Neural crest cell (in vitro differentiated cells): ENCODE data around the gene DCST2. TPM values are rescaled to one million over a fixed set of nuclear protein-coding genes. Genes with fewer than 3 reads are reported as not detected.
A peak's percentile ranks its signal among the peaks of the same experiment; 100 is the strongest.

Experiments
- DNase-seq: peaks from one replicate; pipeline ENCODE4 v3.0.0; 2021; ENCODE audit warnings: low read depth, mixed read lengths, low spot score
- H3K27ac Mint-ChIP-seq: one replicate; pipeline ENCODE4 v1.8.0; 2021; ENCODE audit warnings: mild to moderate bottlenecking, mixed read lengths; ENCODE audit not compliant: unreplicated experiment
- H3K27me3 Mint-ChIP-seq: 2 replicates; pipeline ENCODE4 v1.8.0; 2021; ENCODE audit warnings: low read depth, mild to moderate bottlenecking, mixed read lengths
- H3K36me3 Mint-ChIP-seq: 2 replicates; pipeline ENCODE4 v1.8.0; 2021; ENCODE audit warnings: low read depth, mild to moderate bottlenecking, mixed read lengths
- H3K4me1 Mint-ChIP-seq: 2 replicates; pipeline ENCODE4 v1.8.0; 2021; ENCODE audit warnings: mixed read lengths
- H3K4me3 Mint-ChIP-seq: one replicate; pipeline ENCODE4 v1.8.0; 2021; ENCODE audit warnings: mild to moderate bottlenecking, mixed read lengths
- H3K9me3 Mint-ChIP-seq: 2 replicates; pipeline ENCODE4 v1.8.0; 2021; ENCODE audit warnings: mixed read lengths
- total RNA-seq: library from RNA; stranded (reverse); gene quantifications from 2 replicates; pipeline ENCODE4 v1.2.1, GENCODE V29; 2021
- TF ChIP-seq, protein P1 (sequence below): fragments of 200-600 bp; sonication (generic); conservative IDR thresholded peaks from 2 replicates; pipeline ENCODE4 v1.5.0; 2021; ENCODE audit warnings: antibody characterized with exemption, mild to moderate bottlenecking

DCST2 gene
- total RNA-seq, 1 donor from 2014 or later = 1.3 TPM

DNA sequence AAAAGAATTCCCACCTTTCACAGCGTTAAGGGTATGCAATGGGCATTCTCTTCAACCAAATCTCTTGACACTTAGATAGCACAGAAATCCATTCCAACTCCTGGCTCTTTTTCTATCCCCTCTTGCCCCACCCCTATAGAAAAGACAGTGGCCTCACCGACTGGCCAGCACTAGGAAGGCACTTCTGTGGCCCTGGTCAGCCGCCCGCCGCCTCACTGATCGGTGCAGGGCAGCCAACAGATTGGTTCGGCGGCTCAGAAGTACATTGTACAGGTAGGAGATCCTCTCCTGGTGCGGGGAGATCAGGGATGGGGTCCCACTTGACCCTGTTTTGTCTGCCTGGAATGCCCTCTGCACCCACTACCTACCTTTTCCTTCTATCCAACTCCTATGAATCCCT, 9.3 kb downstream of the DCST2 start:
- no peak overlapping the region for H3K4me3 Mint-ChIP-seq
- DNase-seq = no peak
- peaks cover 8% of the 10 kb centered on the region for H3K4me1 Mint-ChIP-seq
- H3K36me3 Mint-ChIP-seq = no peaks in the 10 kb centered on the region
- H3K9me3 Mint-ChIP-seq = no peaks in the 10 kb centered on the region
- TF ChIP-seq, protein P1, sequence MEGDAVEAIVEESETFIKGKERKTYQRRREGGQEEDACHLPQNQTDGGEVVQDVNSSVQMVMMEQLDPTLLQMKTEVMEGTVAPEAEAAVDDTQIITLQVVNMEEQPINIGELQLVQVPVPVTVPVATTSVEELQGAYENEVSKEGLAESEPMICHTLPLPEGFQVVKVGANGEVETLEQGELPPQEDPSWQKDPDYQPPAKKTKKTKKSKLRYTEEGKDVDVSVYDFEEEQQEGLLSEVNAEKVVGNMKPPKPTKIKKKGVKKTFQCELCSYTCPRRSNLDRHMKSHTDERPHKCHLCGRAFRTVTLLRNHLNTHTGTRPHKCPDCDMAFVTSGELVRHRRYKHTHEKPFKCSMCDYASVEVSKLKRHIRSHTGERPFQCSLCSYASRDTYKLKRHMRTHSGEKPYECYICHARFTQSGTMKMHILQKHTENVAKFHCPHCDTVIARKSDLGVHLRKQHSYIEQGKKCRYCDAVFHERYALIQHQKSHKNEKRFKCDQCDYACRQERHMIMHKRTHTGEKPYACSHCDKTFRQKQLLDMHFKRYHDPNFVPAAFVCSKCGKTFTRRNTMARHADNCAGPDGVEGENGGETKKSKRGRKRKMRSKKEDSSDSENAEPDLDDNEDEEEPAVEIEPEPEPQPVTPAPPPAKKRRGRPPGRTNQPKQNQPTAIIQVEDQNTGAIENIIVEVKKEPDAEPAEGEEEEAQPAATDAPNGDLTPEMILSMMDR = no peak
- no peaks in the 10 kb centered on the region for H3K27me3 Mint-ChIP-seq
- H3K27ac Mint-ChIP-seq = no peak overlapping the region

DNA sequence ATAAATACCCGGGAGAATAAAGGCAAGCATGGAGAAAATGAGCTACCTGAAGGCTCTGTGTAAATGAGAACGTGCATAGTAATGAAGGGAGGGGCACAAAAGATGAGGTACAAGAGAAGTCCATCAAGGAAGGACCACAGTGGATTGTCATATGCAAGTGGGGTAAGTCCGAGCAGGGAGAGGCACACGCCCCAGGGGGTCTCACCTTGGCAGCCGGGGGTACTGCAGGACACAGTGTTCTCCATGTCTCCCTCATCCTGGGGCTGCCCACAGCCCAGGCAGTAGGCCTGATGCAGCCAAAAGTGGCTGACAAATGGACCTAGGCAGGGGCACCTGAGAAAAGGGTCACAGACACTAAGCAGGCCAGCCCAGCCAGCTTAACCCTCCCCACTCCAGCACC, 10.0 kb downstream of the DCST2 start:
- Mint-ChIP-seq H3K4me1 (peaks cover 15% of the 10 kb centered on the region), H3K27ac (peak overlapping the region; percentile 19), H3K36me3 (no peaks in the 10 kb centered on the region), H3K9me3 (no peaks in the 10 kb centered on the region), H3K4me3 (no peak overlapping the region), H3K27me3 (no peaks in the 10 kb centered on the region)
- DNase-seq = no peak
- TF ChIP-seq, protein P1 = no peak

DNA sequence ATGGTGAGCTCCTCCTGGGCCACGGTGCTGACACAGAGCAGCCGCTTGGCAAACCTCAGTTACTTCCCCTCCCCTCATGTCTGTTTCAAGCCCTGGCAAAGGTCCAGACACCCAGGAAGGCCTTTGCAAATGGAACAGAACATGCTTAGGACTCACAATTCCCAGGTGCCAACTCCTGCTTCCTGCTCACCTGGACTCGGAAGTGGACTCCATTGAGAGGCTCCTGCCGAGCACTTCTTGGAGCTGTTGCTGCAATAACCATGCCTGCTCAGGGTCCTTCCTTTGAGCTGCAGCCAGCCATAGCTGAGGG, 10.7 kb downstream of the DCST2 start:
- TF ChIP-seq, protein P1 = no peak

DNA sequence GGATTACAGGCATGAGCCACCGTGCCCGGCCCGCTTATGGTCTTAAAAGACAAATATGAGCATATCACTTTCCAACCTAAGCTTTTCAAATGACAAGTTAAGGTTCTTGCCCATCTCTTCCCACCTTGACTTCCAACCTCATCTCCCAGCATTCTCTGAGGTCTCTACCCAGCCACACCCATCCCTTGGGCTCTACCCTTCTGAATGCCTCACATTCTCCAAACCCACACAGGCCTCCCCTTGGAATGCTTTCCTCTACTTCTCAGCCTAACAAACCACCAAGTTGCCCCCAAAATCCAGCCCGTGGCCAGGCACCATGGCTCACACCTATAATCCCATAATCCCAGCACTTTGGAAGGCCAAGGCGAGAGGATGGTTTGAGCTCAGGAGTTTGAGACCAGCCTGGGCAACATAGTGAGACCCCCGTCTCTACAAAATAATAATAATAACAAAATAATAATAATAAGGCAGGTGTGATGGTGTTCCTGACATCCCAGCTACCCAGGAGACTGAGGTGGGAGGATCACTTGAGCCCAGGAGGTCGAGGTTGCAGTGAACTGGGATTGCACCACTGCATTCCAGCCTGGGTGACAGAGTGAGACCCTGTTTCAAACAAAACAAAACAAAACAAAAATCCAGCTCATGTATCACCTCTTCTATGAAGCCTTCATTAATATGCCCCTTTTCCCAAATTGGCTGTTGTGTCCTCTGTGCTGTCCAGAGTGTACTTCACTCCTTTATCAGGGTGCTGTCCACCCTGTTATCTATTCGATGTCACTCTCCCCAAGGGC, 11.2 kb downstream of the DCST2 start:
- H3K27me3 Mint-ChIP-seq = no peaks in the 10 kb centered on the region
- no peak overlapping the region for H3K4me3 Mint-ChIP-seq
- H3K36me3 Mint-ChIP-seq = no peaks in the 10 kb centered on the region
- H3K9me3 Mint-ChIP-seq = no peaks in the 10 kb centered on the region
- DNase-seq = no peak
- H3K4me1 Mint-ChIP-seq = peaks cover 20% of the 10 kb centered on the region
- H3K27ac Mint-ChIP-seq = no peak overlapping the region
- TF ChIP-seq, protein P1 = no peak

More for the DNA sequence above, 10.7 kb downstream of the DCST2 start:
- no peaks in the 10 kb centered on the region for H3K27me3 Mint-ChIP-seq
- H3K4me1 Mint-ChIP-seq = peaks cover 17% of the 10 kb centered on the region
- H3K9me3 Mint-ChIP-seq = no peaks in the 10 kb centered on the region
- no peak overlapping the region for H3K4me3 Mint-ChIP-seq
- no peak overlapping the region for H3K27ac Mint-ChIP-seq
- no peak for DNase-seq
- no peaks in the 10 kb centered on the region for H3K36me3 Mint-ChIP-seq

DNA sequence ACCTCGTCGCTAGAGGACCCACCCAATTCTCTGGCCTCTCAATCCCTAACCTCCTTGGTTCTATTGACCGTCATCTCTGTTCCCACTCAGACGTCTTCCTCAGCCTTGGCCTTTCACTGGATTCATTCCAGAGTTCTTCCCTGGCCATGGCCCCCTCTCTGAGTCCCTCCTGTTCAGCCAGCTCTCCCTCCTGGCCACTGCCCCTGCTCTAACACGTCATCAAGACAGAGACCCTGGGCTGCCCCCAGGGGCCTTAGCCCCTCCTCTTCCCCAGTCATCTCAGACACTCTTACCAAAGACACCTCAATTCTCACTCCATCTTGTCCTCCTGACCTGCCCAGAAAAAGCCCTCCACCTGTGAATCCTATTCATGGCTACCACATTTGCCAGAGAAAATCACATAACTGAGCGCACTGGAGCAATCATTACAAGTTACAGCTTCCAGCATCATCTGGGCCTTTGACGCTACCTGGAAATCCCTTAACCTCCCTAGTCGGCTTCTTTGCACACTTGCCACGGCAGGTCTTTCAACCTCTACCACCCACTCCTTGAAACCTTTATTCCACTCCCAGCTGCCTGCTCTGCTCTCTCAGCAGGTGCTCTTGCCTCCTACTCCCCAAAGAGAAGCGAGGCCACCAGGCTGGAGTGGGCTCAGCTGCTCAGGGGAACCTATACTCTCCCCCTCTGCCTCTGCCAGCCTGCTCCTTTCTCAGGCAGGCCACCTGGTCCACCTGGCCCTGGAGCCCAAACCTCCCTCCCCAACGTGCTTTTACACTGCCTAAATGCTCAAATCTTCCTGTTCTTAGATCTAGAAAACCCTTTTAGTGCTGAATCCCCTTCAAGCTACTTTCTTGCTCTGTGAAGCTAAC, 14.0 kb downstream of the DCST2 start:
- no peaks in the 10 kb centered on the region for H3K27me3 Mint-ChIP-seq
- DNase-seq = no peak
- H3K36me3 Mint-ChIP-seq = no peaks in the 10 kb centered on the region
- peak overlapping the region; percentile 20 for H3K4me3 Mint-ChIP-seq
- TF ChIP-seq, protein P1 = no peak
- no peak overlapping the region for H3K27ac Mint-ChIP-seq
- H3K4me1 Mint-ChIP-seq = peaks cover 20% of the 10 kb centered on the region
- no peaks in the 10 kb centered on the region for H3K9me3 Mint-ChIP-seq
